GM19463 (cell line): Measurements from ENCODE around the gene EXOC3L1.

ENCODE experiments used
- ATAC-seq: cut with Tn5 transposase; IDR thresholded peaks from one replicate; pipeline ENCODE4 v1.9.1; 2021; ENCODE audit warnings: mild to moderate bottlenecking, moderate library complexity; ENCODE audit not compliant: unreplicated experiment

The EXOC3L1 gene

GRCh38 chr16:67165121-67166078 lies 24.5 kb downstream of the EXOC3L1 start:
- ATAC-seq: no peak

GRCh38 chr16:67164599-67165061 lies 25.3 kb downstream of the EXOC3L1 start, which contains the start of gene HSF4:
TSS of gene HSF4 (plus strand) at chr16:67164745. CDS start at chr16:67164812, 67 bp downstream.
- ATAC-seq: no peak

GRCh38 chr16:67163999-67164558 lies 25.9 kb downstream of the EXOC3L1 start:
- ATAC-seq: no peak

- no peak for ATAC-seq
Measured at GRCh38 chr16:67163164-67163998, 26.6 kb downstream of the EXOC3L1 start.

GRCh38 chr16:67162506-67163163 lies 27.3 kb downstream of the EXOC3L1 start:
- ATAC-seq: no peak

- ATAC-seq: no peak
Measured at GRCh38 chr16:67161595-67162058, 28.3 kb downstream of the EXOC3L1 start.

- ATAC-seq: peak; percentile 38
Measured at GRCh38 chr16:67158637-67159600, 31.0 kb downstream of the EXOC3L1 start.

GRCh38 chr16:67157892-67158635 lies 31.9 kb downstream of the EXOC3L1 start:
- no peak for ATAC-seq

- no peak for ATAC-seq
Measured at GRCh38 chr16:67157106-67157748, 32.7 kb downstream of the EXOC3L1 start.

GRCh38 chr16:67156143-67156844 lies 33.6 kb downstream of the EXOC3L1 start:
- ATAC-seq: no peak

- ATAC-seq: no peak
Measured at GRCh38 chr16:67155295-67156142, 34.4 kb downstream of the EXOC3L1 start.

- no peak for ATAC-seq
Measured at GRCh38 chr16:67154578-67155294, 35.2 kb downstream of the EXOC3L1 start.

GRCh38 chr16:67151431-67152097 lies 38.4 kb downstream of the EXOC3L1 start:
- no peak for ATAC-seq

- ATAC-seq: peak; percentile 50
Measured at GRCh38 chr16:67150833-67151396, 39.0 kb downstream of the EXOC3L1 start, which contains the start of gene B3GNT9. TSS of gene B3GNT9 (minus strand) at chr16:67150998. CDS start at chr16:67150485, 513 bp downstream.
